Retinal pigment epithelial cell (primary cell): ENCODE data around the gene RPS10.
A peak's percentile ranks its signal among the peaks of the same experiment; 100 is the strongest.

Experiments used
- DNase-seq: peaks from one replicate; pipeline ENCODE4 v3.0.0-alpha.2; 2010; ENCODE audit warnings: low read depth
- H3K4me3 ChIP-seq: 2 replicates; pipeline ENCODE4 v1.5.1; 2011; ENCODE audit warnings: mild to moderate bottlenecking, low read length, control low read depth, moderate library complexity
- CTCF ChIP-seq: conservative IDR thresholded peaks from 2 replicates; pipeline ENCODE4 v1.5.1; 2011; ENCODE audit warnings: low read depth, low read length, control low read depth, inconsistent platforms

The RPS10 gene

DNA sequence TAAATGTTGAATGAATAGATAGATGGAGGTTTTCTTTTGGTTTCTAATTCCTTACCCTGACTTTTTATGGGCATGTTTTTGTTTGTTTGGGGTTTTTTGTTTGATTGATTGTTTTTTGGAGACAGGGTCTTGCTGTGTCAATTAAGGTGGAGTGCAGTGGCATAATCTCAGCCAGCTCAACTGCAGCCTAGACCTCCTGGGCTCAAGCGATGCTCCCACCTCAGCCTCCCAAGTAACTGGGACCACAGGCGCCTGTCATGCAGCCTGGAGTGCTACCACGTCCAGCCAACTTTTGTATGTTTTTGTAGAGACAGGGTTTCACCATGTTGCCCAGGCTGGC, 31.9 kb downstream of the RPS10 start:
- DNase-seq = no peak
- TF ChIP-seq CTCF = no peak
- H3K4me3 ChIP-seq = no peak overlapping the region

GRCh38 chr6:34393191-34393965, 32.5 kb downstream of the RPS10 start:
- no peak for TF ChIP-seq CTCF
- no peak for DNase-seq
- H3K4me3 ChIP-seq = peak overlapping the region; percentile 60

GRCh38 chr6:34392497-34393190, 33.2 kb downstream of the RPS10 start, which contains the start of gene NUDT3:
Gene NUDT3, minus strand, starts transcription at chr6:34392669. Its CDS starts 307 bp downstream, at chr6:34392362.
- DNase-seq = peak; percentile 72
- peak; percentile 78 for TF ChIP-seq CTCF
- H3K4me3 ChIP-seq = peak within 1 kb of the TSS; percentile 70

GRCh38 chr6:34391786-34392496, 33.9 kb downstream of the RPS10 start:
- TF ChIP-seq CTCF = no peak
- DNase-seq = no peak
- H3K4me3 ChIP-seq = peak overlapping the region; percentile 70

- TF ChIP-seq CTCF = no peak
- no peak for DNase-seq
- H3K4me3 ChIP-seq = peak overlapping the region; percentile 70
Observed at GRCh38 chr6:34391473-34391785, 34.4 kb downstream of the RPS10 start.

- H3K4me3 ChIP-seq = peak overlapping the region; percentile 70
- DNase-seq = no peak
- no peak for TF ChIP-seq CTCF
Observed at GRCh38 chr6:34390531-34391472, 35.1 kb downstream of the RPS10 start.
